Stimulated activated naive CD8-positive, alpha-beta T cell treated with anti-CD3 and anti-CD28 coated beads, Interleukin-15, Interleukin-2, amounts not matched to agents 100 U/mL and 50 U/mL, for 24 hours (primary cell): Measurements from ENCODE around the gene SLC38A3.
"Not testable (repeated sequence)": the region's sequence is repeated elsewhere in the genome, so short reads cannot be mapped to it uniquely, and the experiment has no call there.

Experiments
- ATAC-seq: fragments of 150-1000 bp; cut with Tn5 transposase; one replicate; pipeline ENCODE4 v1.10.0; 2021
- DNase-seq: peaks from one replicate; pipeline ENCODE4 v3.0.0; 2021

Gene SLC38A3

DNA sequence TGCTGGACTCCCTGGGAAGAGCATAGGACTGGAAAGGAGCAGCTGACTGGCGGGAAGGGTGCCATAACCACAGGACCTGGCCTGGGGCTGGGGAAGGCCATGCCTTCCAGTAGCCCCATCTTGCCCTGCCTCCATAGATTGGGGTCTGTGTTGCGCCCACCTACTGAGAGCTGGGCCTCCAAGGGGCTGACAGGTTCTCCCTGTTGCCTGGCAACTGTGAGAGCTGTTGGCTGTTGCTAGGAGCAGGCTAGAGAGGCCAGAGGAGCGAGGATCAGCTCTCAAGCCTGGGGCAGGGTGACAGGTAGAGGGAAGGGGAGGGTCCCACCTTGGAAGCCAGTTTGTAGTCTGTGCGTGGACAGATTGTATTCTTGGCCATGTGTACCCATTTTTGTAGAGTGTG, 28.1 kb downstream of the SLC38A3 start:
- DNase-seq (no peak), ATAC-seq (no peak)

DNA sequence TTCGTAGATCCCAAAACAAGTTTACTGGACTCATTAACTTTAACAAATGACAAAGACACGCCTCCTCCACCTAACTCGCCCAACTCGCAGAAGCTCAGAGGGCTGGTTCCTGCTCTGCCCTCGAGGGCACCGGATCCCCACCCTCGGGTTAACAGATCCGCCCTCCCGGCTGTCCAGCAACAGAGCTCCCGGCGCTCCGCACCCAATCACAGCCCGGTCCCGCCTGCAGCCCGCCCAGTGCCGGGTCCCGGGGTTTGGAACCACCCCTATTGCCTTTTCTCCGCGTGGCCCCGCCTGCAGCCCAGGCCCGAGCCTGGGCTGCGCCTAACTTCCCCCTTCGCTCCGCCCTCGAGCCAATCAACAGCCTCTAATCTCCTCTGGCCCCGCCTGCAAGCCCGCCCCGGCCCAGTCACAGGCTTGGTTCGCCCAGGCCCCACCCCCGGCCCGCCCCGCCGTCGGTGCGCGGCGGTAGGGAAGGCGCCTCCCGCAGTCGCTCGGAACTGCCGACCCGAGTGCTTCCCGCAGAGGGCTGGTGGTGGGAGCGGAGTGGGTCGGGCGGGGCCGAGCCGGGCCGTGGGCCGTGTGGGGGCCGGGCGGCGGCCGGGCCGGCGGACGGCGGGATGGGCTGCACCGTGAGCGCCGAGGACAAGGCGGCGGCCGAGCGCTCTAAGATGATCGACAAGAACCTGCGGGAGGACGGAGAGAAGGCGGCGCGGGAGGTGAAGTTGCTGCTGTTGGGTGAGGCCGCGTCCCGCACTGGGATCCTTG, 30.8 kb downstream of the SLC38A3 start, which contains the start of gene GNAI2:
Gene GNAI2, plus strand, starts transcription at position 489 of the 768 bp plus-strand sequence. Its CDS starts 132 bp downstream, at position 621.
- ATAC-seq (peak; percentile 95), DNase-seq (peak; percentile 99)

DNA sequence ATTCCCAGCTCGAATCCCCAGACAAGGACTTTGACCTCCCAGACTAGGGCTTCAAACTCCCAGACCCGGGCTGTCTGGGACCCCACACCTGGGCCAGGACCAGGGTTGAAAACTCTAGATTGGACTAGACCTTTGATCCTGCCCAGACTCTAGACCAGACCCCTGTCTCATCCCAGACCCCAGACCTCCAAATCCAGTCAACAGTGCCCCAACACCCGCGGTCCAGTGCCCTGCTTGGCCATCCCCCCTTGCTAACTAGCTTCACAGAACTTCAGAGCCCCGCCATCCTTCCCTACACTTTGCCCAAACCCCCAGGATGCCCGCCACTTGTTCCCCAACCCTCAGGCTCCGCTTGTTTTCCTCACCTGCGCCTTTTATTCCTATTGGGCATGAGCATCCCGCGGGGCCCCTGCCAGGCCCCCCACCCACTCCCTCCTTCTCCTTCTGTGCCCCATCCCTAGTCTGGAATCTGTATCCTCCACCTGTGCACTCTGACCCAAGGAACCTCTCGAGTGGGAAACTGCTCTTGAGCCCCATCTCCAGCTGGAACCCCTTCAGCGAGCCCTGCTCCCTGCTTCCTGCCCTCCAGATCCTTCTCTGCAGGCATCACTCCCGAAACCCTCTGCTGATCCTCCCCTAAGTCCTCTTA, 31.5 kb downstream of the SLC38A3 start:
- no peak for DNase-seq
- ATAC-seq: no peak

DNA sequence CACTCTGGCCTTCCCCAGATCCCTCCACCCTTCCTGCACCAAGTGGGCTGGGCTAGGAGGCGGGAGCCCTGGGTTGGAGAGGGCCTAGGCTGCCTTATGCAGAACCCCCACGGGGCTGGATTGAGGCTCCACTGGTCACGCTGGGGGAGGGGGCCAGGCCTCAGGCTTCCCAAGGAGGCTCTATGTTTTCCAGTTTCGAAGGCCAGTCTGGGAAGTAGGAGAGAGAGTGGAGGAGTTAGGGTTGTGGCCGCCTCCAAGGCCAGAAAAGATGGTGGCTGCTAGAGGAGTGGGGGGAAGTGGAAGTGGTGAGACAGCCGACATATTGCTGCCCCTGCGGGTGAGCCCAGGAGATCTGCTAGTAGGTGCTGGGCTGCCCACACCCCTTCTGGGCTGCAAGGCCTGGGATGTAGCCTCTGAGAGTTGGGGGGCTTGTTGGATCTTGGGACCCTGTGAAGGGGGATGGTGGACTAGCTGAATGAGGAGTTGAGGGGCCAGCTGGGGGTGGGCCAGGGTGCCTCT, 32.1 kb downstream of the SLC38A3 start:
- DNase-seq (peak; percentile 51), ATAC-seq (no peak)

DNA sequence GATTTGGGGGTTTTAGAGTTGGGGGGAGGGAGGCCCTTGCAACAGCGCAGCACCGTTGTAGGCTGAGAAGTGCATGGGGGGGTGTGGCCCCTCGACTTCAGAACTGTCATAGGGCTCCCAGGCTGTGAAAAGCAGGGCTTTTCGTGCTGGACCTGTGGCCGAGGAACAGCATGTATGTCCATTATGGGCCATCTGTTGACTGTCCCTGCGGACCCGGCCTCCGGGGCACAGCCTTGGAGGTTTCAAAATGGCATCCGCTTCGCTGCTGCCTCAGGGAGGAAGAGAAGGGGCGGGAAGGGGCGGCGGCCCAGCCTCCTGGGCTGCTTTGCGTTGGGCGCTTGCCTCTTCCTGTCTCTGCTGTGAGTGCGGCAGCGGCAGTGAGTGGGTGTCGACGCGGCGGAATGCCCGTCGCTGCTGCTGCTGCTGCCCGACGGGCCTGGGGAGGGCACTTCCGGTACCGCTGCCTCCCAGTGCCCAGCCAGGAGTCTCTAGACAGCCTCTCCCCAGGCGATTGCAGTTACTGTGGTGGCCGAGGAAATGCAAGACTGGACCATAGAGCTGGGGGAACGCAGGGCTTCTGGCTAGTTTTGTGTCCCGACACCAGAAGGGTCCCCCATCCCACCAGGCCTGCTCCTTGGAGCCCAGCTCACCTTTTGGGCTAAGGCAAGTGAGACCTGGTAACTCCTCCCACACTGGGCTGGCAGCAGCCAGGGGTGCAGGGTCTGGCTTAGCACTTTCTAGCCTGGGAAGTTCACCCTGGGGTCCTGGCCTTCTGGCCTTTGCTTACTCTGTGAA, 32.9 kb downstream of the SLC38A3 start:
- ATAC-seq: peak; percentile 57
- DNase-seq: peak; percentile 89

DNA sequence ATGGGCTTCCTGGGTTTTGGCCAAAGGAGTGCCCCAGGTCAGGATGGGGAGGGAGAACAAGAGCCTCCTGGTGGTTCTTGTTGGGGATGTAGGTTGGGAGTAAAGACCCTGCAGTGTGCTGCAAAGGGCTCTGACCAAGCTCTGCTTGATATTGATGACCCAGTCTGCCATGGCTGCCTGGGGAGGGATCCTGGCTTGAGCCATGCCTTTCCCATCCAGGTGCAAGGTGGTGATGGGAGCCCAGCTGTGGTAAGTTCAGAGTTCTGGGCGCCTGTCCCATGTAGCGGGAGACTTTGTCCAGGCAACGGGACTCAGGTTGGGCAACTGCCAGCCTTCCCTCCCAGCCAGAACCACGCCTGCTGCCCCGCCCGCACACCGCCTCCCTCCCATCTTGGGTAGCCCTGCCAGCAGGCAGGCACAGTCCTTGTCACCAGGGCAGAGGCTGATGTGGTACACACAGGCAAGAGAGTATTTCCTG, 33.5 kb downstream of the SLC38A3 start:
- DNase-seq (no peak), ATAC-seq (no peak)

DNA sequence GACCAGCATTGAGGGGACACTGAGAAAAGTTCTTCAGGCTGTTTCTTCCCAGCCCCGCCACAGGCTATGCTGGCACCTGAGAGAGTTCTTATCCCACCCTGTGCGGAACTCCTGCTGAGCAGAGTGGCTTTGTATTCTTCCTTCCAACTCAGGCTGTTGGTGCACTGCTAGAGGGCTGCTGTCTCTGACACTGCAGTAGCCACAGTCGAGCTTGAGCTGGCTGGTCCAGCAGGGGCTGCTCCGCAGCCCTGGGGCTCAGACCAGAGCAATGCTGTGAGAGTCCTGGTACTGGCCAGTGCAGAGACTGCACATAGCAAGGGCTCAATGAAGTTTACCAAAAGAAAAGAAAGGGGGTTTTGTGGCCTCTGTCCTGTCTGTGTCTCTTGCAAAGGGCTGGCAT, 34.6 kb downstream of the SLC38A3 start:
- DNase-seq (no peak), ATAC-seq (no peak)

DNA sequence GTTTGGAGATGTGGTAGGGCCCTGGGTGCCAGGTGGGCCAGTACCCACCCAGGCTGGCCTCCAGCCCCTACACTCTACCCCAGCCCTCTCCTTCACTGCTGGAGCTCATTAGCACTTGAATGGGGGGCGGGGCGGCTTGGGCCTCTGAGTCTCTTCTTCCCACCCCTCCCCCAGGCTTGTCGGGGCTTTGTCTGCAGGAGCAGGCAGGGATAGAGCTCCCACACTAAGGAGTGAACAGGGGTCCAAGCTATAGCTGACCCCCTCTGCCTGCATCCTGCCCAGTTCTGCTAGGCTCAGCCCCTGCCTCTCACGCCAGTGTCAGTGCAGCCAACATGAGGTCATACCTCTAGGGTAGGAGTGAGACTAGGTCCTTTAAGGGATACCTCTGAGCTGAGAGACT, 36.1 kb downstream of the SLC38A3 start:
- ATAC-seq (no peak), DNase-seq (no peak)

DNA sequence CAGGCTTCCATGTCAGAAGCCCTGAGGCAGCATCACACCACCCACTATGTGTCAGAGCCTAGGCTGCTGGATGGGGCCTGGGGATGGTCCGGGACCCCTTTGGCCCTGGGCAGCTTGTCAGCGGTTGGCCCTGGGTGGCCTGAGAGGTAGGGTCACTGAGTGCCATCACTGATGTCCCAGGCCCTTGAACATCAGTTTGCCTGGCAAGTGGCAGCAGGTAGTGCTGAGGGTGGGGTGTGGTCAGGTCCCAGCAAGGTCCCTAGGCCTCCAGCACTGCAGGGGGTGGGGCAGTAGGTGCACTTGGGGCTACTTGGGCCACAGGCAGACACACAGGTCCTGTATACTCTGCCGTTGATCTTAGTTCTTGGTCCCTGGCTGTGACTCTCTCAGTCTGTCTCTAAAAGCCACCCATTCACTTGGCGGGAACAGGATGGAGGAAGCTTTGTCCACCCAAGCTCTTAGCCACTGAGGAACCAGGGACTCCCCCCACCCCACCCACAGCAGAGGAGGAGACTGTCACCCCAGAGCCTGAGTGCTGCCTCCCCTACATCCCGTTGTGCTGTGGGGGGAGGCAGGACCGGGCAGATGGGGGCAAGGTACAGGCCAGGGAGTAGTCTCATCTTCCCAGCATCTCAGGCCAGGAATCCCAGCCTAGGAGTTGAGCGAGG, 36.8 kb downstream of the SLC38A3 start:
- ATAC-seq (no peak), DNase-seq (no peak)

DNA sequence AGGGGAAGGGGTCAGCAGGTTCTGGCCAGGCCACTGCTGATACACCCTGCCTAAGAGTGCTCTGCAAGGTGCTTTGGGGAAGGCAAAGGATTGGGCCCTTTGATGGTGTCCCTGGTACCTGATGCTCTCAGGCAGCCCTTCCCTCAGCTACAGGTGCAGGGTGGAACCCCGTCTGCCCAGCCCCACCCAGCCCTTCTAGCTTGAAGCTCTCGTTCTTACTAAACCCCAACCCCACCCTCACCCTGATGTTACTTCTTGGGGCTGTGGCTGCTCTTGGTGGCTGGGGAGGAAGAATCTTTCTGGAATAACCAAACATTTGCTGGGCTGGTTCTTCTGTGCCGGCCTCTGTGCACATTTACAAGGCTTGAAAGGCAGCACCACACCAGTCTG, 37.3 kb downstream of the SLC38A3 start:
- ATAC-seq (no peak), DNase-seq (no peak)

DNA sequence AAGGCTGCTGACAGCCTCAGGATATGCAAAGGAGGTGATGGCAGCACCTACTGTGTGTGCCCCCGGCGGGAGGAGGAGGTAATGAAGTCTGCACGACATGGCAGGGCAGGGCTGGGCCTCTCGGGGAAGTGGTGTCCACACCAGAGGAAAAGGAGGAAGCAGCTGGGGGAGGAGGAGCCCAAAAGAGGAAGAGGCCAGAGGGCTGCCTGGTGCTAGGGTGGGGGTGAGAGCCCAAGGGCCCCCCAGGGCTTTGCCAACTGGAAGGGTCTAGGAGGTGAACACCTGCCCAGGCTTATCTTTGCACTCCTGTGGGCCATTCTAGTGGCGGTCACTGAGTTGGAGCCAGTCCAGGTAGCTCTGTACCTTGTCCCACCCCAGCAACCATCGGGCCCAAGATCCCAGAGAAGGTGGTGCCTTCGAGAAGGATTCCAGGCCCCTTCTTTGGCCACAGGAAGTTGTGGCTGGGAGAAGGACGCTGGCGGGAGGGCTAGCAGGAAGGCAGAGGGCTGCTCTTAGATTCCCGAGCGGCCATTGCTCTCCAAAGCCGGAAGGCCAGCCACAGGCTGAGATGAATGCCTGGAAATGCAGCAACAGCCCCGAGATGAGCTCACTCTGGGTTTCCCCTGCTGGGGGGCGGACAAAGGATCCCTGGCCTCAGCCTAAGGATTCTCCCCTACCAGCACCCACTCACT, 37.9 kb downstream of the SLC38A3 start:
- DNase-seq (peak; percentile 66), ATAC-seq (no peak)

DNA sequence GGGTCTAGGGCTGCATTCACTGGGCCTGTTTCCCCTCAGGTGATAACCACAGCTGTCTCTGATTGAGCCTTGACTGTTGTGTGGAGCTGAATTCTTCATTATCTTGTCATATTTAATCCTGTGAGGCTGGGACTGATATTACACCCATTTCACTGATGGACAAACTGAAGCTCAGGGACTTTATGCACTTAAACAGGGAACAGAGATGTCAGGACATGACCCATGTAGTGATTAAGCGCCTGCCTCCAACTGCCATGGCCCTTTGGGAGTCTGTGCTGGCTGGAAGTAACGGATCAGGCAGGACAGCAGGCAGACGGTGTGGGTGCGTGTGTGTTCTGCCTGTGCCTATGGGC, 38.4 kb downstream of the SLC38A3 start:
- DNase-seq (no peak), ATAC-seq (no peak)

DNA sequence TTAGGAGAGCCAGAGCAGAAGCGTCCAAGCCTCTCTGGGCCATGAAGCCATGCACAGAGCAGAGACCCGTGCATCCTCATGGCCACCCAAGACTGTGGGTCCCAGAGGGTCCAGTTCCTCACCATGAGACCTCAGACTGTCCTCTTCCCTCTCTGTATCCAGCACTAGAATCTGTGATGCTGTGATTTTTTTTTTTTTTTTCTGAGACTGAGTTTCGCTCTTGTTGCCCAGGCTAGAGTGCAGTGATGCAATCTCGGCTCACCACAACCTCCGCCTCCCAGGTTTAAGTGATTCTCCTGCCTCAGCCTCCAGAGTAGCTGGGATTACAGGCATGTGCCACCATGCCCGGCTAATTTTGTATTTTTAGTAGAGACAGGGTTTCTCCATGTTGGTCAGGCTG, 39.7 kb downstream of the SLC38A3 start:
- ATAC-seq, DNase-seq: not testable (repeated sequence)

DNA sequence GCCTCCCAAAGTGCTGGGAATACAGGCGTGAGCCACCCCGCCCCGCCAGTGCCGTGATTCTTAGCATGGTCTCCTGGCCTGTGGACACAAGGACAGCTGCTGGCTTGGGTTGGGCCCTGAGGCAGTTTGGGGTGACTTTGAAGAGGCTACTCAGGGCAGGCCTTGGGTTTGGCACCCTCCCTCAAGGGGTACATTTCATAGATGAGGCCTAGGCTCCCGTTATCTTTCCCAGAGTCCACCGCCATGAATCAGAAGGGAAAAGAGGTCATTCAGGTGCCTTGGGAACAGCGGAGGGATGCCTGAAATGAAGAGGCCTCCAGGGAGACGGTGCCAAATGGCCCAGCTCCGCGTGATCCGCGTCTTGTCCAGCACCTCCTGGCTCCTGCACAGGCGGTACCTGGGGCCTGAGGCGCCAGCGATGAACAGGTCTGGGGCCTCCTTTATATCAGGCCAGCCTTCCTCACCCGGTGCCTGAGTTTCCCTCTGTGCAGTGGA, 40.2 kb downstream of the SLC38A3 start:
- DNase-seq (no peak), ATAC-seq (no peak)

DNA sequence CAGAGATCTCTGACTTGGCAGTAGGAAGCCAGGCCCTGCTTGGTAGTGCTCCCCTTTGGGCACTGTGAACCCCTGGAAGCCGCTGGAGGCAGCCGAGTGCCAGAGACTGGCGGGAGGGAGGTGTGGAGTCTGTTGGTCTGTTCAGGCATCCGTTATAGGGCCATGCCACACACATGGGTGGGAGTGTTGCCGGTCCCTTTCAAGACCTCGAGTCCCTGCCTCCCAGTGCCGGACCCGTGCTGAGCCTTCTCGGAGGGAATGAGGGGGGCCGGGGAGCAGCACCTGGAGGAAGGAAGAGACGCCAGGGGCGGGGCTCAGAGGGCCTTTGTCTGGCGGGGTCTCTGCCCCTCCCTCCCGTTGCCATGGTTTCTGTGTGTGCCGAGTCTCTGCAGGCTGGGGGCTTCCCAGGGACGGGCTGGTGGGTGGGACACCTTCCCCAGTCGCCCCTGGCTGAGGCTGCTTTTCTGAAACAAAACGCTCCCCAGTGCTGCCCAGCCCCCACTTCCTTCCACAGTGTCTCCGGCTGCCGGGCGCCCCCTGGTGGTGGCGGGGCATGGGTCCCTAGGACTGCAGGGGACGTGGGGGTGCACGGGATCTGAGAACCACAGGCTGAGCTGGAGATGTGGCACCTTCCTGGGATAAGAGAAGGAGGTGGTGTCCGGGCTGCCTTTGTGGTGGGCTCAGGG, 40.9 kb downstream of the SLC38A3 start:
- peak; percentile 79 for ATAC-seq

DNA sequence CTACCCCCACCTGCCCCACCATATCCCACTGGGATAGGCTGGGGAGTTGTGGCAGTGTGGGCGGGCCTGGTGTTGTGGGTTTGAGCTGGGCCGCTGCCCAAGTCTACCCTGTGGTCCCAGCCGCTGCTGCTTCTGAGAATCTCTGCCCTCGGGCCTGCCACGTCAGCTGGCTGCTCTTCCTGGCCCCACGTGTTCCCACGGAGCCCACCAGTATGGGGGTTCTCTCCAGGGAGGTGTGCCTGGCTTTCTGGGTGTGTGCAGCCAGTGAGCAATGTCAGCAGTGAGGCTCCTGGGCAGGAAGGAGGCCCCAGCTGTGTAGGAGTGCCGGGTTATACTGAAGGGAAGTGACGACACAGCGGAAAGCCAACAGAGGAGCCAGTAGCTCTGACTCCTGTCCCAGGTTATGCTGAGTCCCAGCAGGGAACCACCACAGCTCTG, 41.5 kb downstream of the SLC38A3 start:
- peak; percentile 86 for DNase-seq
- peak; percentile 89 for ATAC-seq

More for the DNA sequence above, 40.9 kb downstream of the SLC38A3 start:
- peak; percentile 99 for DNase-seq

DNA sequence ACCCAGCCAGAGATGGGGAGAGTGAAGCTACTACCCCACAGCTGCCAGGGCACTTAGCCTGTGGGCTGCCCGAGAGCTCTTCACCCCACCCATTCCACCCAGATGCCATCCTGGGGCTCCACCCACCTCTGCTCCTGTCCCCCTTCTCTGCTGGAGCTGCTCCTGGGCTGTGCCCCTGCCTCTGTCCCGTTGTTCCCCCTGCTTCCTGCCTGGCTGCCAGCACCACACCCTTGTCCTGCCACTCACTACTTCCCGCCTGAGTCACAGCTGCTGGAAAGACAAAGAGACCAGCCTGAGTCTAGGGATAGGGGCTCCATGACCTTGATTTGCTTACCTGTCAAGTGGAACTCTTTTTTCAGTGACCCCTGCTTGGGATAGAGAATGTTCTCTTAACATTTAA, 43.3 kb downstream of the SLC38A3 start:
- ATAC-seq (no peak), DNase-seq (no peak)

DNA sequence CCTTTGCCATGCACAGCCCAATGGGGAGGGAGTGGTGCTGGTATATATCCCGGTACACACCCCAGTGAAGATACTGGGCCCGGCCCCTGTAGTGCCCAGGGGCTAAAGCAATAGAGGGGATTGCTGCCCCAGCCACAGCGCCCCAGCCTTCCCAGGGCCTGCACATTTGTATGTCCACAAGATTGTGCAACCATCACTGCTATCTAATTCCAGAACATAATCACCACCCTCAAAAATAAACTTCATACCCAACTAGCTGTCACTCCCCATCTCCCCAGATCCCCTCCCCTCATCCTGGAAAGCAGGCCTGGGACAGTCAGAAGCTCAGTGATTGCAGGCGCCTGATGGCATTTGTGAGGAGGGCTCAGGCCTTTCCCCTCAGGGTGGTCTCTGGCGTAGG, 44.4 kb downstream of the SLC38A3 start:
- ATAC-seq (no peak), DNase-seq (no peak)

DNA sequence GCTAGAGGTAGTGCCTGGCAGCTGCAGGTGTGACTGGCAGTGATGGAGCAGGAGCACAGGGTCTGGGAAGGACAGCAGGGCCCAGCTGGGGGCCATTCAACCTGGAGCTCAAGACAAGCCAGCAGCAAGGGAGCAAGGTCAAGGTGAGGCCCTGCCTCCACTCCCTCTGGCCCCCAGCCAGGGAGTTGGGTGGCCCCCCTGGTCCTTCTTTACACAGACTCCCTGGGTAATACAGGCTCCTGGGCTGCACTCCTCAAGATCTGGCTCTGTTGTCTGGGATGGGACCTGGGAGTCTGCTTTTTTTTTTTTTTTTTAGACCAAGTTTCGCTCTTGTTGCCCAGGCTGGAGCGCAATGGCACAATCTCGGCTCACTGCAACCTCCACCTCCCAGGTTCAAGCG, 45.4 kb downstream of the SLC38A3 start:
- ATAC-seq: no peak
- DNase-seq: no peak

DNA sequence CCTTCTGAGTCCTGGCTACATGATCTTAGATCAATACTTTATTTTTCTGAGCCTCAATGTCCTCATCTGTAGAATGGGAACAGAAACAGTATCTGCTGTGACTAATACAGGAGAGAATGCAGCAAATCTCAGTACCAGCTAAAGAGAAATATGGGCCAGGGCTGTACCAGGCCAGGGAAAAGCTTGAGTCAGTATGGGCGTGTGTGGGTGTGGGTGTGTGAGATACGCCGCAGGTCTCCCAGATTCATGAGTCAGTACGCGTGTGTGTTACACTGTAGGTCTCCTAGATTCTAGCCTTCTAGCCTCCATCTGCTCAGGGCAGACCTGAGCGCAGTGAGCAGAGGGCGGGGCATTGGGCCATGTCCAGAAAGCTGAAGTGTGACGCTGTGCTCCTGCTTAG, 46.1 kb downstream of the SLC38A3 start:
- peak; percentile 45 for DNase-seq
- peak; percentile 30 for ATAC-seq
